Osteocyte (in vitro differentiated cells): Measurements from ENCODE around the gene MC5R. TPM values are rescaled to one million over a fixed set of nuclear protein-coding genes. Genes with fewer than 3 reads are reported as not detected.

Experiments used
- DNase-seq: peaks from one replicate; pipeline ENCODE4 v3.0.0; 2021; ENCODE audit warnings: mixed read lengths; ENCODE audit not compliant: unreplicated experiment; ENCODE audit errors: extremely low spot score
- H3K27ac Mint-ChIP-seq: one replicate; pipeline ENCODE4 v1.8.0; 2021; ENCODE audit warnings: mild to moderate bottlenecking, mixed read lengths; ENCODE audit not compliant: unreplicated experiment
- H3K27me3 Mint-ChIP-seq: one replicate; pipeline ENCODE4 v1.8.0; 2021; ENCODE audit warnings: mixed read lengths; ENCODE audit not compliant: unreplicated experiment
- H3K36me3 Mint-ChIP-seq: one replicate; pipeline ENCODE4 v1.8.0; 2021; ENCODE audit warnings: mixed read lengths; ENCODE audit not compliant: unreplicated experiment
- H3K4me1 Mint-ChIP-seq: one replicate; pipeline ENCODE4 v1.8.0; 2021; ENCODE audit warnings: mixed read lengths; ENCODE audit not compliant: unreplicated experiment
- H3K4me3 Mint-ChIP-seq: one replicate; pipeline ENCODE4 v1.8.0; 2021; ENCODE audit warnings: mild to moderate bottlenecking, moderate library complexity, mixed read lengths; ENCODE audit not compliant: unreplicated experiment
- H3K9me3 Mint-ChIP-seq: one replicate; pipeline ENCODE4 v1.8.0; 2021; ENCODE audit warnings: mixed read lengths; ENCODE audit not compliant: unreplicated experiment
- CTCF ChIP-seq: fragments of 200-600 bp; sonication (generic); IDR thresholded peaks from 2 replicates; pipeline ENCODE4 v1.5.0; 2021; ENCODE audit warnings: antibody characterized with exemption, mild to moderate bottlenecking, moderate library complexity
- total RNA-seq: library from RNA; stranded (reverse); gene quantifications from 2 replicates; pipeline ENCODE4 v1.2.1, GENCODE V29; 2021

The MC5R gene
- total RNA-seq, 1 donor from 2014 or later: not detected

- Mint-ChIP-seq H3K4me1 (peaks cover 3% of the 10 kb centered on the region), H3K27ac (no peak overlapping the region), H3K36me3 (no peaks in the 10 kb centered on the region), H3K4me3 (no peak overlapping the region), H3K27me3 (peaks cover 24% of the 10 kb centered on the region), H3K9me3 (no peaks in the 10 kb centered on the region)
- DNase-seq: no peak
- no peak for TF ChIP-seq CTCF
These were observed 19.6 kb upstream of the MC5R start for GRCh38 chr18:13804305-13804704.

- no peaks in the 10 kb centered on the region for H3K9me3 Mint-ChIP-seq
- H3K36me3 Mint-ChIP-seq: no peaks in the 10 kb centered on the region
- peaks cover 8% of the 10 kb centered on the region for H3K27me3 Mint-ChIP-seq
- H3K4me3 Mint-ChIP-seq: no peak overlapping the region
- no peaks in the 10 kb centered on the region for H3K4me1 Mint-ChIP-seq
- H3K27ac Mint-ChIP-seq: no peak overlapping the region
- DNase-seq: no peak
- TF ChIP-seq CTCF: no peak
These were observed 15.5 kb upstream of the MC5R start for GRCh38 chr18:13808294-13809042.

GRCh38 chr18:13809043-13809430 is 14.9 kb upstream of the MC5R start:
- H3K27me3 Mint-ChIP-seq: peaks cover 8% of the 10 kb centered on the region
- no peak for DNase-seq
- H3K4me3 Mint-ChIP-seq: no peak overlapping the region
- TF ChIP-seq CTCF: no peak
- no peaks in the 10 kb centered on the region for H3K36me3 Mint-ChIP-seq
- H3K9me3 Mint-ChIP-seq: no peaks in the 10 kb centered on the region
- H3K4me1 Mint-ChIP-seq: no peaks in the 10 kb centered on the region
- no peak overlapping the region for H3K27ac Mint-ChIP-seq

GRCh38 chr18:13809531-13810255 is 14.3 kb upstream of the MC5R start:
- Mint-ChIP-seq H3K4me1 (no peaks in the 10 kb centered on the region), H3K27me3 (peaks cover 8% of the 10 kb centered on the region), H3K27ac (no peak overlapping the region), H3K4me3 (no peak overlapping the region), H3K36me3 (no peaks in the 10 kb centered on the region), H3K9me3 (no peaks in the 10 kb centered on the region)
- TF ChIP-seq CTCF: no peak
- peak; percentile 40 for DNase-seq

- Mint-ChIP-seq H3K27ac (no peak overlapping the region), H3K36me3 (no peaks in the 10 kb centered on the region), H3K27me3 (peaks cover 8% of the 10 kb centered on the region), H3K9me3 (no peaks in the 10 kb centered on the region), H3K4me3 (no peak overlapping the region), H3K4me1 (no peaks in the 10 kb centered on the region)
- peak; percentile 62 for DNase-seq
- TF ChIP-seq CTCF: no peak
These were observed 12.9 kb upstream of the MC5R start for GRCh38 chr18:13810950-13811485.
